Adrenal gland (tissue), 5 donors: ENCODE data around the gene CTDSPL.

Experiments used
- CTCF ChIP-seq, 6 experiments: fragments of 450-650 bp in 4 of 6; fragments of 200-600 bp in 2 of 6; sonication (generic) in 1 of 6; IDR thresholded peaks; 1 replicate in 5 of 6; 2 replicates in 1 of 6; pipeline versions ENCODE4 v1.5.1 to v1.8.0; 2016 to 2021; ENCODE audit warnings: antibody characterized with exemption in 6 of 6, mild to moderate bottlenecking in 2 of 6, moderate library complexity in 1 of 6
- POLR2A ChIP-seq, 2 donors: fragments of 450-650 bp; IDR thresholded peaks; one replicate each; pipeline ENCODE4 v1.6.1; 2017; ENCODE audit warnings: antibody characterized with exemption in 2 of 2, mild to moderate bottlenecking in 2 of 2, moderate library complexity in 1 of 2
- donor health status: DM: no; HTN: no; CAD: no.

GRCh38 chr3:37991109-37991508 is 129.4 kb downstream of the CTDSPL start:
- TF ChIP-seq CTCF (IDR thresholded peaks at IDR 0.05) (no peak), POLR2A (IDR thresholded peaks at IDR 0.05) (no peak)
